Right lobe of liver (tissue), 6 donors: ENCODE measurements around the gene SPACA7. TPM values are rescaled to one million over a fixed set of nuclear protein-coding genes. Genes with fewer than 3 reads are reported as not detected.

Experiments
- ATAC-seq, 4 donors: fragments of 200-7000 bp; cut with Tn5 transposase; one replicate each; pipeline ENCODE4 v1.9.1; 2020; ENCODE audit warnings: mild to moderate bottlenecking in 4 of 4, moderate library complexity in 4 of 4
- DNase-seq, 3 donors: peaks; one replicate each; pipeline ENCODE4 v3.0.0-alpha.2; 2020
- H3K27ac ChIP-seq, 3 donors: fragments of 200-600 bp; one replicate each; pipeline ENCODE4 v1.8.0; 2022
- H3K27me3 ChIP-seq, 2 donors: fragments of 200-600 bp; one replicate each; pipeline ENCODE4 v1.8.0; 2022
- H3K36me3 ChIP-seq, 4 donors: fragments of 200-600 bp; sonication (generic) in 1 of 4; one replicate each; pipeline versions ENCODE4 v1.5.1 to v1.8.0; 2017 to 2022; ENCODE audit warnings: control low read depth in 1 of 4
- H3K4me1 ChIP-seq, 4 donors: fragments of 200-600 bp; sonication (generic) in 1 of 4; one replicate each; pipeline versions ENCODE4 v1.5.1 to v1.8.0; 2017 to 2022; ENCODE audit warnings: control low read depth in 1 of 4
- H3K4me3 ChIP-seq, 3 donors: fragments of 200-600 bp; one replicate each; pipeline ENCODE4 v1.8.0; 2022
- H3K9me3 ChIP-seq, 4 donors: fragments of 200-600 bp; sonication (generic) in 1 of 4; one replicate each; pipeline versions ENCODE4 v1.5.1 to v1.8.0; 2017 to 2022; ENCODE audit warnings: control low read depth in 1 of 4
- POLR2A ChIP-seq: fragments of 450-650 bp; IDR thresholded peaks from one replicate; pipeline ENCODE4 v1.6.1; 2017; ENCODE audit warnings: antibody characterized with exemption, mild to moderate bottlenecking
- WGBS: methylation state at CpG from one replicate; pipeline ENCODE4 v1.1.6; 2018; ENCODE audit warnings: low coverage, low lambda C conversion rate; ENCODE audit not compliant: insufficient coverage; ENCODE audit errors: missing lambda C conversion rate; 5-methylcytosine and 5-hydroxymethylcytosine counted together
- intact Hi-C, 2 donors: fragments of 100-400 bp; cut with DNase I; formaldehyde crosslinking; loops; one replicate each; pipeline versions ENCODE4 v1.11.2 to v1.14.1; 2022
- total RNA-seq, 6 experiments: library from RNA; depleted of rRNA in 2 of 6; stranded (reverse); fragments of >200 nt in 2 of 6; fragmentation: NEBNext Ultra II Directional in 3 of 6; extraction: Animal tissue kit (Norgen Biotek cat#: 25700) in 3 of 6; gene quantifications; one replicate each; pipeline versions ENCODE4 v1.1.0 to v1.2.4, GENCODE V29; 2016 to 2023
- TF ChIP-seq, protein P1 (sequence below), 4 donors: fragments of 200-600 bp in 3 of 4; fragments of 450-650 bp in 1 of 4; IDR thresholded peaks; one replicate each; pipeline versions ENCODE4 v1.5.1 to v1.8.0; 2016 to 2022; ENCODE audit warnings: antibody characterized with exemption in 4 of 4, mild to moderate bottlenecking in 2 of 4
- donor health status: DM: no; HTN: yes; CAD: no.
- donor health status: DM: no; HTN: no; CAD: no.
- donor health status: DM: no; HTN: no; CAD: no.
- donor health status: DM: no; HTN: yes; CAD: no.
- donor health status: DM: no; HTN: yes; CAD: no.

SPACA7 gene
- total RNA-seq, 6 experiments from 2014 or later = not detected

DNA sequence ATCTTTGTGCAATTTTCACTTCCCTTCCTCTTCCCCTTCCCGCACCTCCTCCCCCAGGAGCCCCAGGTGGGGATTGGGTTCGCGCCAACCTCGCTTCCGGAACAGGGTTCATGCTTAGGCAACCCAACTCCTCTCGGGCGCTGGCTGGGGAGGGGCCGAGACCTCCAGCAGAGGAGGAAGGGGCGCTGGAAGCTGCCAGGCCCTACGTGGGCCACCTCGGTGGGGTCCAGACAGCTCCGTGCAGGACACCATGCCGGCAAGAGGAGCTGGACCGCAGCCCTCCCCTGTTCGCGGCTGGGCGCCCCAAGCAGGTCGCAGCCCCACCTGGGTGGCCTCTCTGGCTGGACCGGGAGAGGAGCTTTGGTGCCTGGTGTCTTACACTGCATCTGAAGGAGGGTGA lies 91.1 kb downstream of the SPACA7 start:
- no peaks in the 10 kb centered on the region for H3K27me3 ChIP-seq
- TF ChIP-seq POLR2A = no peak
- TF ChIP-seq, protein P1, sequence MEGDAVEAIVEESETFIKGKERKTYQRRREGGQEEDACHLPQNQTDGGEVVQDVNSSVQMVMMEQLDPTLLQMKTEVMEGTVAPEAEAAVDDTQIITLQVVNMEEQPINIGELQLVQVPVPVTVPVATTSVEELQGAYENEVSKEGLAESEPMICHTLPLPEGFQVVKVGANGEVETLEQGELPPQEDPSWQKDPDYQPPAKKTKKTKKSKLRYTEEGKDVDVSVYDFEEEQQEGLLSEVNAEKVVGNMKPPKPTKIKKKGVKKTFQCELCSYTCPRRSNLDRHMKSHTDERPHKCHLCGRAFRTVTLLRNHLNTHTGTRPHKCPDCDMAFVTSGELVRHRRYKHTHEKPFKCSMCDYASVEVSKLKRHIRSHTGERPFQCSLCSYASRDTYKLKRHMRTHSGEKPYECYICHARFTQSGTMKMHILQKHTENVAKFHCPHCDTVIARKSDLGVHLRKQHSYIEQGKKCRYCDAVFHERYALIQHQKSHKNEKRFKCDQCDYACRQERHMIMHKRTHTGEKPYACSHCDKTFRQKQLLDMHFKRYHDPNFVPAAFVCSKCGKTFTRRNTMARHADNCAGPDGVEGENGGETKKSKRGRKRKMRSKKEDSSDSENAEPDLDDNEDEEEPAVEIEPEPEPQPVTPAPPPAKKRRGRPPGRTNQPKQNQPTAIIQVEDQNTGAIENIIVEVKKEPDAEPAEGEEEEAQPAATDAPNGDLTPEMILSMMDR (IDR thresholded peaks at IDR 0.05) = no peak
- no peaks in the 10 kb centered on the region for H3K4me1 ChIP-seq
- ATAC-seq = peak in 1 of 4 donors; percentile 22
- H3K4me3 ChIP-seq = no peak overlapping the region
- H3K9me3 ChIP-seq = no peaks in the 10 kb centered on the region
- no peak overlapping the region for H3K27ac ChIP-seq
- intact Hi-C loops = no loop called here
- WGBS = 84% methylated on average over 5 of the region's 19 CpGs
- H3K36me3 ChIP-seq = no peaks in the 10 kb centered on the region
- no peak for DNase-seq

DNA sequence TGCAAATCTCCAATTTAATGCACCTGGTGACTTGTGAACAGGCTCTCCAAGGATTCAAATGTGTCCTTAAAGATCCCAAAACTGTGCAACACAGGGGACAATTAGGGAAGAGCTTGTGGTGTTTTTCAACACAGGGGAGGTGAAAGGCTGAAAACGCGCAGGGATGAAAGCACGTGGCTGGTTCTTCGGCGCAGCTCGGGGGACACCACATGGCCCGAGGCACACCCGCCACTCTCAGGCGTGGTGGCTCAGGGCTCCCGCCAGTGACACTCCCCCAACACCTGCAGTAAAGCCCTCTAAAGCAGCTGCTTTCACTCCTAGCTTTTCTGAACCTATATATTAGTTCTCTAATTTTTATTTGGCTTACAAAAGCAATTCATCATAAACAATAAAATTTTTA lies 91.9 kb downstream of the SPACA7 start:
- DNase-seq (no peak), ATAC-seq (no peak)
- no peaks in the 10 kb centered on the region for H3K9me3 ChIP-seq
- no peak overlapping the region for H3K4me3 ChIP-seq
- TF ChIP-seq, protein P1 (IDR thresholded peaks at IDR 0.05) = no peak
- TF ChIP-seq POLR2A = no peak
- H3K27ac ChIP-seq = no peak overlapping the region
- H3K4me1 ChIP-seq = no peaks in the 10 kb centered on the region
- H3K36me3 ChIP-seq = no peaks in the 10 kb centered on the region
- 92% methylated on average over 8 of the region's 10 CpGs for WGBS
- intact Hi-C loops = no loop called here
- H3K27me3 ChIP-seq = no peaks in the 10 kb centered on the region

DNA sequence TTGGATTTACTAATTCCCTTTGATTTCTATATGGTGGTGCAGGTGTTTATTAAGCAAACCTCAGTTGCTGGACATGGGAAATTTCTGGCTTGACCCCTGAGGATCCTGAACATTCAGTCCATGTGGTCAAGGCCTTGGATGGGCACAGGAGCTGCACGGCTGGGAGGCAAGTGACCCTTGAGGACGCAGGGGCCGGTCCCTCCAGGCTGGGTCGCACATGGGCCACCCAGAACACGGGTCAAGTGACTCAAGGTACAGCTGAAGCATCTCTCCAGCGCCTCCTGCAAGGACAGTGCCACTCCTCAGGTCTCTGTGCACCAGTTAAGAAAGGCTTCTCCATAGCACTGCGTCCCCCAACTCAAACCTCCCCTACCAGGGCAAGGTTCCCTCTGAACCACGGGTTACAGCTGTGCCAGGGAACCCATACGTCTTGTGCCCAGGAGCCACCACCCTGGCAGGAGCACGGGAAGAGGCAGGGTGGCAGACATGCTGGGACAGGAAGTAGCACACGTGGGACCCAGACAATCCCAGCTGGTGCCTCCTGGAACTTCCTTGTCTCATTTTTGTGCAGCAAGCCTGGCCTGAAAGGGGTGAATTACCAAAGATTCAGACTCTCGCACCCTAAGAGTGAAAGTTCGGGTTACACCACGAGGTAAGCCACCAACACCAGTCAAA lies 93.1 kb downstream of the SPACA7 start:
- no peaks in the 10 kb centered on the region for H3K9me3 ChIP-seq
- TF ChIP-seq, protein P1 (IDR thresholded peaks at IDR 0.05) = no peak
- no peak for TF ChIP-seq POLR2A
- H3K4me1 ChIP-seq = peaks cover 0 to 3% (median 0%) of the 10 kb centered on the region in 4 donors
- H3K36me3 ChIP-seq = no peaks in the 10 kb centered on the region
- WGBS = no CpG with 5 or more reads among the region's 14 CpGs
- no peak for DNase-seq
- no peaks in the 10 kb centered on the region for H3K27me3 ChIP-seq
- no peak overlapping the region for H3K27ac ChIP-seq
- intact Hi-C loops = no loop called here
- H3K4me3 ChIP-seq = no peak overlapping the region
- ATAC-seq = no peak

DNA sequence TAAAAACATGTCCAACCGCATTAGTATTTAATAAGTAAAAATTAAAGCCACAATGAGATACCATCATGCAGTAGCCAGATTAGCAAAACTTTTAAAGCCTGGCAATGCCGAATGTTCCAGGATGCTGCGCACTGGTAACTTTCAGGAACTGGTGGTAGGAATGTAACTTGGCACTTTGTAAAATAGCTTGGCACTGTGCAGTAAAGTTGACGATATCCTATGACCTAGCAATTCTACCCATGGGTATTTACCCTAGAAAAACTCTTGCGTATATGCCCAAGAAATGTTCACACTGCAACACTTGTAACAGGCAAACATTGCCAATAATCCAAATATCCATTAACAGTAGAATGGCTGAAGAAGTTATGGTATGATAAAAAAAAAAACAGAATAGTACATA lies 97.7 kb downstream of the SPACA7 start:
- intact Hi-C loops = no loop called here
- 44% methylated on average over 5 of the region's 5 CpGs for WGBS

More for the DNA sequence above, 97.7 kb downstream of the SPACA7 start:
- no peaks in the 10 kb centered on the region for H3K36me3 ChIP-seq
- TF ChIP-seq, protein P1 (IDR thresholded peaks at IDR 0.05) = peak; percentile 33 to 74 (median 46)
- no peak for TF ChIP-seq POLR2A
- no peak overlapping the region for H3K4me3 ChIP-seq
- H3K27me3 ChIP-seq = no peaks in the 10 kb centered on the region
- ATAC-seq (peak; percentile 79 to 90 (median 85)), DNase-seq (no peak)
- H3K9me3 ChIP-seq = no peaks in the 10 kb centered on the region
- peaks cover 0 to 31% (median 8%) of the 10 kb centered on the region in 4 donors for H3K4me1 ChIP-seq
- H3K27ac ChIP-seq = peak overlapping the region in 2 of 3 donors; percentile 44 to 47
